Lower leg skin (tissue), 4 donors: Measurements from ENCODE around the gene MGST3. TPM values are rescaled to one million over a fixed set of nuclear protein-coding genes. Genes with fewer than 3 reads are reported as not detected.
"Not testable (repeated sequence)": the region's sequence is repeated elsewhere in the genome, so short reads cannot be mapped to it uniquely, and the experiment has no call there.

Experiments
- DNase-seq, 2 donors: peaks; one replicate each; pipeline ENCODE4 v3.0.0-alpha.2; 2019; ENCODE audit warnings: low spot score in 2 of 2
- H3K4me3 ChIP-seq: fragments of 200-600 bp; sonication (generic); 2 replicates; pipeline ENCODE4 v1.5.1; 2017; ENCODE audit warnings: mild to moderate bottlenecking, low read depth; ENCODE audit not compliant: poor library complexity, severe bottlenecking
- CTCF ChIP-seq, 3 donors: fragments of 450-650 bp; IDR thresholded peaks; one replicate each; pipeline ENCODE4 v1.5.1; 2016; ENCODE audit warnings: antibody characterized with exemption in 3 of 3, mild to moderate bottlenecking in 3 of 3, moderate library complexity in 2 of 3
- POLR2A ChIP-seq, 2 donors: fragments of 450-650 bp; IDR thresholded peaks; one replicate each; pipeline ENCODE4 v1.6.1; 2016 to 2017; ENCODE audit warnings: antibody characterized with exemption in 2 of 2, mild to moderate bottlenecking in 1 of 2, moderate library complexity in 1 of 2
- WGBS, 2 donors: methylation state at CpG; one replicate each; pipeline ENCODE4 v1.1.5; 2018; 5-methylcytosine and 5-hydroxymethylcytosine counted together
- intact Hi-C: fragments of 100-400 bp; cut with DNase I; formaldehyde crosslinking; loops from one replicate; pipeline ENCODE4 v1.15.0; 2023; ENCODE audit warnings: low total_unique reads
- total RNA-seq, 4 donors: library from RNA; depleted of rRNA; stranded (reverse); fragments of >200 nt; gene quantifications; one replicate each; pipeline ENCODE4 v1.1.0, GENCODE V29; 2016

The MGST3 gene
- total RNA-seq, 4 donors from 2014 or later: 65.8 to 154 (median 97.6) TPM

- no peak for TF ChIP-seq POLR2A (IDR thresholded peaks at IDR 0.05)
- TF ChIP-seq CTCF (IDR thresholded peaks at IDR 0.05): no peak
- intact Hi-C loops: no loop called here
- DNase-seq: no peak
- 86 to 94% methylated on average over 3 of the region's 3 CpGs for whole genome bisulfite sequencing, 2 donors
- H3K4me3 ChIP-seq: no peak overlapping the region
Observed at GRCh38 chr1:165699577-165699976, 68.5 kb downstream of the MGST3 start.

DNA sequence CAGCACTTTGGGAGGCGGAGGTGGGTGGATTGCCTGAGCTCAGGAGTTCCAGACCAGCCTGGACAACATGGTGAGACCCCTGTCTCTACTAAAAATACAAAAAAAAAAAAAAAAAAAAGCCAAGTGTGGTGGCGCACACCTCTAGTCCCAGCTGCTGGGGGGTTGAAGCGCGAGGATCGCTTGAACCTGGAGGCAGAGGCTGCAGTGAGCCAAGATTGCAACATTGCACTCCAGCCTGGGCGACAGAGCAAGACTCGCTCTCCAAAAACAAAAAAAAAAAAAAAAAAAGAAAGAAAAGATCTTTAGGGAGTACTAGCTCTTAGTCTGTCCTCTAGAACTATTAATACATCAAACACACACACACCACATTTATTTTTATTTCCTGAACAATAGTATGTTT lies 70.9 kb downstream of the MGST3 start:
- DNase-seq, H3K4me3 ChIP-seq, intact Hi-C loops: not testable (repeated sequence)
- WGBS, 2 donors: 81 to 87% methylated on average over 7 of the region's 7 CpGs

- DNase-seq: no peak
- 81 to 84% methylated on average over 2 of the region's 2 CpGs for WGBS, 2 donors
- intact Hi-C loops: no loop called here
- TF ChIP-seq POLR2A (IDR thresholded peaks at IDR 0.05) (no peak), CTCF (IDR thresholded peaks at IDR 0.05) (no peak)
- no peak overlapping the region for H3K4me3 ChIP-seq
Observed at GRCh38 chr1:165703648-165704047, 72.6 kb downstream of the MGST3 start.

Other genes starting within 250 kb of the MGST3 start
- gene RXRG, start 186.1 kb upstream of the MGST3 start, total RNA-seq: 1 to 10 TPM in 1 of 4 donors, under 1 TPM in 1, not detected in 2; 0.66 to 2.3 TPM
- not detected for gene LRRC52, start 87.2 kb upstream of the MGST3 start, total RNA-seq
- 100 to 1,000 TPM in 2 of 4 donors, 10 to 100 TPM in 2; 74.4 to 123 (median 98.4) TPM for gene ALDH9A1, start 67.3 kb downstream of the MGST3 start, total RNA-seq
- gene TMCO1, start 137.6 kb downstream of the MGST3 start, total RNA-seq: 10 to 100 TPM; 34.4 to 48.6 (median 42.7) TPM
- gene UCK2, start 196.4 kb downstream of the MGST3 start, total RNA-seq: 10 to 100 TPM; 40.3 to 47.8 (median 42.2) TPM